A549 treated with AZD2906 at 1 μM for 4 hours (cell line): ENCODE measurements around the gene CXCL10. TPM values are rescaled to one million over a fixed set of nuclear protein-coding genes. Genes with fewer than 3 reads are reported as not detected.

Experiments used
- total RNA-seq: library from RNA; stranded (reverse); fragments of 200-300 nt; extraction: Qiagen RNA extraction; gene quantifications from 5 replicates; pipeline ENCODE4 v1.2.3, GENCODE V29; 2022

The CXCL10 gene
- 0.06 to 0.21 TPM (median 0.07 TPM) in 4 of 5 replicates, not detected in the other for total RNA-seq

DNA sequence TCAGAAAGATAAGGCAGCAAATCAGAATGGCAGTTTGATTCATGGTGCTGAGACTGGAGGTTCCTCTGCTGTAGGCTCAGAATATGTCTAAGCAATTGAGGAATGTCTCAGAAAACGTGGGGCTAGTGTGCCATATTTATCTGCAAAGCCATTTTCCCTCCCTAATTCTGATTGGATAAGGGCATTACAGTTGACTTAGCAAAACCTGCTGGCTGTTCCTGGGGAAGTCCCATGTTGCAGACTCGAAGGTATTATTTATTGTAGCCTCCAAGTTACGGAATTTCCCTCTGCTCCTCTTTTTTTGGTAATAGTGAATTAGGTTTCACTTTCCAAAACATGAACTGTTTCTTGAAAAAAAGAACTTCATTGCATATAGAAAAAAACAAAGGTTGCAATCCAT, at the start of gene CXCL10:
CXCL10 (minus strand) TSS at position 109 of the 400 bp plus-strand sequence; CDS start at position 43, 66 bp downstream.

DNA sequence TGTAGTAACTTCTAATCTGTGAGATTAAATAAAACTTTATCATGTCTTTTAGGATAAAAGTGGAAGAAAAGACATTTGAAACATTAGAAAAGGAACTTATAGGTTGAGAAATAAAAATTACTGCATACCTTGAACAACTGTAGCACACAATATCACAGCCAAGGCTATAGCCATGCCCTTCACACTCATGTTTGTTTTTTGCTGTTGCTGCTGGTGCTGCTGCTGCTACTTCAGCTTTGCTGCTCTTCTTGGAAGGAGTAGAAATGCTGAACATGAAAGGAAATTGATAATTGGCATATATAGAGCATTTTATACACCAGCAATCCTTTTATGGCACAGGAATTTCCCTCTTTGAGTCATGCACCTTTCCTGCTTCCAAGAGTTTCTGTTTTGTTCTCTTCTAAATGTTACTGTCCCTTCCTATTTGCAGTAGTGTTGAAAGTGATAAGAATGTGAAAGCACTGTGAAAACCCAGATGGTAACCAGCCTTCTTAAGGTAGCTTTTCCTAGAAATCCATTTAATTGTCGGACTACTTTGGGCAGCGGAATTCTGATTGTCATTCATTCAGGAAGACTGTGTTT, 12.6 kb upstream of the CXCL10 start, which contains the start of gene CXCL11:
CXCL11 (minus strand) TSS at position 272 of the 582 bp plus-strand sequence; CDS start at position 189, 83 bp downstream.

DNA sequence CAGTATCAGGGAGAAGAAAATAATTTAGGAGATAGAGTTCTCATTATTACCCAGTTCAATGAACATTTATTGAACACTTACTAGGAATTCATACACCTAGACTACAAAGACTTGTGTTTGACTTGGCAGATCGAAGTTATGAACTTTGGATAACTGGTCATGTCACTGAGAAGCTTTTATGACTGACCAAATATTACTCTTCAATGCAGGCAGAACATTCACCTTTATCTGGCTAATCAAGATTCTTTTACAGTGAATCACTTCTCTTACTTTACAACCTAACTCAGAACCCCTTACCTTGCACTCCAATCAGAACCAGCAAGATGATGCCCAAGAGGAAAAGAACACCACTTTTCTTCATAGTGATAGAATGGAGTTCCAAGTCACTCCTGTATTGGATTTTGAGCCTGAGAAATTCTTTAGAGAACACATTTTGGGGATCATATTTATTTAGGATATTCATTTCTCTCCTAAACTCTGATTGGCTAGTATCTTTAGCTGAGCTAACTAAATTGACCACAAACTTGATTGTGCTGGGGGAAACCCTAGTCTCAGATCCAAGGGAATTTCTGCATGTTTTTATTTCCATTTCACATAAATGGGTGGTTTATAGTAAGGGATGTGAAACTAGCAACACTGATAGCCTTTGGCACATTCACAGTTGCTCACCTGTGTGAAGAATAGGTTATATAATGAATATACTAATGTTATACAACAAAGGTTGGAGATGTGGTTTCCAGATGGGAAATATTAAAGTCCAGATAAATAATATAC, 16.0 kb downstream of the CXCL10 start, which contains the start of gene CXCL9:
CXCL9 (minus strand) TSS at position 421 of the 774 bp plus-strand sequence; CDS start at position 361, 60 bp downstream.

Other genes with a start within 250 kb of the CXCL10 start
- not detected in 5 replicates for gene PPEF2, start 121.0 kb downstream of the CXCL10 start, total RNA-seq
- gene NAAA, start 82.5 kb downstream of the CXCL10 start, total RNA-seq, result 22.0 to 25.2 TPM (median 23.8 TPM) in 5 replicates
- gene SDAD1, start 32.6 kb downstream of the CXCL10 start, total RNA-seq, result 13.5 to 17.5 TPM (median 14.0 TPM) in 5 replicates
- not detected in 5 replicates for gene CXCL9, start 16.0 kb downstream of the CXCL10 start, total RNA-seq
- 0.08 to 0.20 TPM (median 0.14 TPM) in 5 replicates for gene CXCL11, start 12.6 kb upstream of the CXCL10 start, total RNA-seq
- not detected in 5 replicates for gene ART3, start 51.2 kb upstream of the CXCL10 start, total RNA-seq
- 24.5 to 39.8 TPM (median 26.1 TPM) in 5 replicates for gene NUP54, start 124.9 kb upstream of the CXCL10 start, total RNA-seq
- gene SCARB2, start 190.3 kb upstream of the CXCL10 start, total RNA-seq, result 42.3 to 57.2 TPM (median 48.3 TPM) in 5 replicates
- gene FAM47E, start 228.2 kb upstream of the CXCL10 start, total RNA-seq, result 0.10 to 0.21 TPM (median 0.15 TPM) in 5 replicates